ENCODE measurements around the gene WAC.

The WAC gene

DNA sequence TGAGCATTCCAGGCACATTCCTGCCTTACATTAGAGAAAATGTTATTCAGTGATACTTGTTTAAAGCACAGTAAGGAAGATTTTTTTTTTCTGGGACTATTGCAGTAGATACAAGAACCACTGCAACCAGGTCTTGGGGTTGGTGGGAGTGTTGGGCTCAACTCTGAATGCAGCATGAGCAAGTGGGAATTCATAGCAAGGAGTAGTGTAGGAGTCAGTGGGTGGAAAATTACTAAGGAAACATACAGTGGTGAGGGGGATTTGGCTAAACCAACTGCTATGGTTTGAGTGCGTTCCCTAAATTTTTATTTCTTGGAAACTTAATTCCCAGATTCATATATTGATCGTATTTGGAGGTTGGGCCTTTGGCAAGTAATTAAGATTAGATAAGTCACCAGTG is 22.4 kb downstream of the WAC start:
- Histone ChIP-seq H3K27me3 (ENCODE audit: control insufficient read depth, insufficient read depth, low read length) (no peaks in the 10 kb centered on the region), H3K9ac (no peak overlapping the region), H3K9me3 (ENCODE audit: control insufficient read depth, low read length) (no peaks in the 10 kb centered on the region), H3K79me2 (peaks cover 49% of the 10 kb centered on the region), H2AFZ (no peak overlapping the region), H3K4me2 (ENCODE audit: low read length) (no peak overlapping the region), H3K27ac (no peak overlapping the region), H3K36me3 (ENCODE audit: control insufficient read depth, insufficient read depth, low read length) (no peaks in the 10 kb centered on the region), H3K4me1 (peaks cover 5% of the 10 kb centered on the region), H3K4me3 (ENCODE audit: low read depth, low read length) (no peak overlapping the region)
- no peak for TF ChIP-seq CTCF (IDR thresholded peaks at IDR 0.05)

- H3K4me3 ChIP-seq (ENCODE audit: low read depth, low read length), result no peak overlapping the region
- no peaks in the 10 kb centered on the region for H3K27me3 ChIP-seq (ENCODE audit: control insufficient read depth, insufficient read depth, low read length)
- H3K9me3 ChIP-seq (ENCODE audit: control insufficient read depth, low read length), result no peaks in the 10 kb centered on the region
- no peak overlapping the region for H3K27ac ChIP-seq
- no peaks in the 10 kb centered on the region for H3K36me3 ChIP-seq (ENCODE audit: control insufficient read depth, insufficient read depth, low read length)
- peaks cover 49% of the 10 kb centered on the region for H3K79me2 ChIP-seq
- no peak overlapping the region for H3K9ac ChIP-seq
- no peak for TF ChIP-seq CTCF (IDR thresholded peaks at IDR 0.05)
- no peak overlapping the region for H3K4me2 ChIP-seq (ENCODE audit: low read length)
- no peak overlapping the region for H2AFZ ChIP-seq
- H3K4me1 ChIP-seq, result peaks cover 5% of the 10 kb centered on the region
Measured at GRCh38 chr10:28556142-28556541, 23.2 kb downstream of the WAC start.

- Histone ChIP-seq H3K27ac (no peak overlapping the region), H3K4me1 (peaks cover 5% of the 10 kb centered on the region), H3K36me3 (ENCODE audit: control insufficient read depth, insufficient read depth, low read length) (no peaks in the 10 kb centered on the region), H2AFZ (no peak overlapping the region), H3K79me2 (peaks cover 58% of the 10 kb centered on the region), H3K4me2 (ENCODE audit: low read length) (no peak overlapping the region), H3K4me3 (ENCODE audit: low read depth, low read length) (no peak overlapping the region), H3K9ac (no peak overlapping the region), H3K27me3 (ENCODE audit: control insufficient read depth, insufficient read depth, low read length) (no peaks in the 10 kb centered on the region), H3K9me3 (ENCODE audit: control insufficient read depth, low read length) (no peaks in the 10 kb centered on the region)
- TF ChIP-seq CTCF (IDR thresholded peaks at IDR 0.05), result no peak
Measured at GRCh38 chr10:28558186-28558585, 25.3 kb downstream of the WAC start.

- no peaks in the 10 kb centered on the region for H3K9me3 ChIP-seq (ENCODE audit: control insufficient read depth, low read length)
- H3K27me3 ChIP-seq (ENCODE audit: control insufficient read depth, insufficient read depth, low read length), result no peaks in the 10 kb centered on the region
- peaks cover 54% of the 10 kb centered on the region for H3K79me2 ChIP-seq
- H3K36me3 ChIP-seq (ENCODE audit: control insufficient read depth, insufficient read depth, low read length), result no peaks in the 10 kb centered on the region
- H3K4me2 ChIP-seq (ENCODE audit: low read length), result no peak overlapping the region
- H3K4me3 ChIP-seq (ENCODE audit: low read depth, low read length), result no peak overlapping the region
- no peak for TF ChIP-seq CTCF (IDR thresholded peaks at IDR 0.05)
- peaks cover 5% of the 10 kb centered on the region for H3K4me1 ChIP-seq
- no peak overlapping the region for H2AFZ ChIP-seq
- no peak overlapping the region for H3K9ac ChIP-seq
- no peak overlapping the region for H3K27ac ChIP-seq
Measured at GRCh38 chr10:28558923-28559508, 26.1 kb downstream of the WAC start.

DNA sequence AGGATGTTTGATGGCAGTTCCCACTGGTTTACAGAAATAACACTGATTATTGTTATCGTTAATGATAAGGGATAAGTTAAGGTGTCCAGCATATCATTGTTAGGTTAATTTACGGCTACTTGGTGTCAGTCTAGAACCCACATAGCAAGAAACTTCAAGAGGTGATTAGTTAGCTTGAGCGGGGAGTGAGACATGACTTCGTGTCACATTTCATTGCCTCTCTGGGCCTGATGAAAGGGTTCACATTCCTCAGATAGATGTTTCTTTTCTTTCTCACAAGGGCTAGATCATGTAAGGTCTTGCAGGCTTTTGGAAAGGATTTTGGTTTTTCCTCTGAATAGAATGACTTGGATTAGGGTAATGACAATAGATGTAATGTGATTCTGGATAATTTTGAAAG is 26.7 kb downstream of the WAC start:
- no peak overlapping the region for H3K27ac ChIP-seq

More for the DNA sequence above, 26.7 kb downstream of the WAC start:
- Histone ChIP-seq H3K4me2 (ENCODE audit: low read length) (no peak overlapping the region), H3K4me3 (ENCODE audit: low read depth, low read length) (no peak overlapping the region), H3K4me1 (peaks cover 5% of the 10 kb centered on the region), H3K9me3 (ENCODE audit: control insufficient read depth, low read length) (no peaks in the 10 kb centered on the region), H2AFZ (no peak overlapping the region), H3K27me3 (ENCODE audit: control insufficient read depth, insufficient read depth, low read length) (no peaks in the 10 kb centered on the region), H3K36me3 (ENCODE audit: control insufficient read depth, insufficient read depth, low read length) (no peaks in the 10 kb centered on the region), H3K9ac (no peak overlapping the region), H3K79me2 (peaks cover 59% of the 10 kb centered on the region)
- no peak for TF ChIP-seq CTCF (IDR thresholded peaks at IDR 0.05)

Data from parathyroid adenoma (tissue), 2 donors.